CD14-positive monocyte (primary cell): ENCODE data around the gene EVL. TPM values are rescaled to one million over a fixed set of nuclear protein-coding genes. Genes with fewer than 3 reads are reported as not detected.

ENCODE experiments used
- DNase-seq, 3 donors: peaks; one replicate each; pipeline ENCODE4 v3.0.0-alpha.2; 2011 to 2022
- H2AFZ ChIP-seq: 2 replicates; pipeline ENCODE4 v1.6.0; 2012; ENCODE audit warnings: mild to moderate bottlenecking, low read depth, low read length, inconsistent platforms; ENCODE audit not compliant: insufficient read depth, poor library complexity, severe bottlenecking
- H3K27ac ChIP-seq, 2 donors: 1 replicate in 1 of 2; 2 replicates in 1 of 2; pipeline ENCODE4 v1.5.1; 2012 to 2013; ENCODE audit warnings: low read length in 2 of 2, control low read depth in 1 of 2, inconsistent platforms in 1 of 2, low read depth in 1 of 2, mild to moderate bottlenecking in 1 of 2
- H3K27me3 ChIP-seq, 2 donors: one replicate each; pipeline versions ENCODE4 v1.6.0 to v1.6.1; 2011 to 2013; ENCODE audit warnings: low read length in 2 of 2; ENCODE audit not compliant: control insufficient read depth in 2 of 2, insufficient read depth in 2 of 2
- H3K36me3 ChIP-seq, 2 donors: replicated peaks in 1 of 2; 1 replicate in 1 of 2; 2 replicates in 1 of 2; pipeline versions ENCODE4 v1.5.1 to v1.6.1; 2012 to 2013; ENCODE audit warnings: low read length in 2 of 2, control low read depth in 1 of 2, inconsistent platforms in 1 of 2, mild to moderate bottlenecking in 1 of 2; ENCODE audit not compliant: insufficient read depth in 2 of 2, control insufficient read depth in 1 of 2
- H3K4me1 ChIP-seq, 2 donors: 1 replicate in 1 of 2; 2 replicates in 1 of 2; pipeline versions ENCODE4 v1.5.1 to v1.6.1; 2012 to 2013; ENCODE audit warnings: low read length in 2 of 2, control low read depth in 1 of 2, inconsistent platforms in 1 of 2, mild to moderate bottlenecking in 1 of 2, moderate library complexity in 1 of 2; ENCODE audit not compliant: insufficient read depth in 2 of 2, control insufficient read depth in 1 of 2
- H3K4me2 ChIP-seq: replicated peaks from 2 replicates; pipeline ENCODE3; 2012; ENCODE audit warnings: low read length, moderate library complexity, mild to moderate bottlenecking; ENCODE audit not compliant: poor library complexity, severe bottlenecking; ENCODE audit errors: extremely low read depth
- H3K4me3 ChIP-seq, 3 experiments: fragments of 200-600 bp in 1 of 3; sonication (generic) in 1 of 3; replicated peaks in 1 of 3; 1 replicate in 2 of 3; 2 replicates in 1 of 3; pipeline ENCODE4 v1.5.1; 2011 to 2013; ENCODE audit warnings: low read length in 3 of 3, mild to moderate bottlenecking in 3 of 3, control low read depth in 2 of 3, low read depth in 2 of 3, inconsistent platforms in 1 of 3, moderate library complexity in 1 of 3
- H3K79me2 ChIP-seq: 2 replicates; pipeline ENCODE4 v1.6.0; 2012; ENCODE audit warnings: mild to moderate bottlenecking, control low read depth, inconsistent platforms, low read length, moderate library complexity; ENCODE audit not compliant: insufficient read depth
- H3K9ac ChIP-seq: 2 replicates; pipeline ENCODE4 v1.6.0; 2017; ENCODE audit warnings: low read length, mild to moderate bottlenecking; ENCODE audit not compliant: insufficient read depth, poor library complexity, severe bottlenecking
- H3K9me3 ChIP-seq, 2 donors: replicated peaks in 1 of 2; 1 replicate in 1 of 2; 2 replicates in 1 of 2; pipeline versions ENCODE4 v1.5.1 to v1.6.1; 2012 to 2013; ENCODE audit warnings: low read length in 2 of 2, control low read depth in 1 of 2; ENCODE audit not compliant: control insufficient read depth in 1 of 2, insufficient read depth in 1 of 2
- H4K20me1 ChIP-seq: 2 replicates; pipeline ENCODE4 v1.6.0; 2012; ENCODE audit warnings: mild to moderate bottlenecking, low read length, control low read depth, moderate library complexity; ENCODE audit not compliant: insufficient read depth
- H3K27ac Mint-ChIP-seq, 7 donors: one replicate each; pipeline ENCODE4 v1.8.0; 2020; ENCODE audit warnings: mild to moderate bottlenecking in 7 of 7, mixed read lengths in 7 of 7, moderate library complexity in 6 of 7, inconsistent platforms in 2 of 7
- H3K27me3 Mint-ChIP-seq, 3 donors: one replicate each; pipeline ENCODE4 v1.8.0; 2021 to 2022; ENCODE audit warnings: low read depth in 3 of 3, mild to moderate bottlenecking in 3 of 3, mixed read lengths in 3 of 3, moderate library complexity in 3 of 3, inconsistent platforms in 1 of 3
- H3K36me3 Mint-ChIP-seq, 2 donors: one replicate each; pipeline ENCODE4 v1.8.0; 2020; ENCODE audit warnings: mixed read lengths in 2 of 2, inconsistent platforms in 1 of 2, mild to moderate bottlenecking in 1 of 2
- H3K4me1 Mint-ChIP-seq: one replicate; pipeline ENCODE4 v1.8.0; 2020; ENCODE audit warnings: mild to moderate bottlenecking, mixed read lengths
- H3K4me3 Mint-ChIP-seq, 2 donors: one replicate each; pipeline ENCODE4 v1.8.0; 2020; ENCODE audit warnings: mild to moderate bottlenecking in 2 of 2, mixed read lengths in 2 of 2, moderate library complexity in 1 of 2
- H3K9me3 Mint-ChIP-seq, 7 donors: one replicate each; pipeline ENCODE4 v1.8.0; 2020 to 2022; ENCODE audit warnings: mixed read lengths in 7 of 7, mild to moderate bottlenecking in 6 of 7, moderate library complexity in 6 of 7, inconsistent platforms in 2 of 7
- CTCF ChIP-seq: fragments of 200-600 bp; IDR thresholded peaks from one replicate; pipeline ENCODE4 v1.8.0; 2022; ENCODE audit warnings: antibody characterized with exemption, mild to moderate bottlenecking
- WGBS: methylation state at CpG from one replicate; pipeline ENCODE4 v1.1.5; 2013; ENCODE audit warnings: missing lambda C conversion rate; ENCODE audit not compliant: insufficient coverage; 5-methylcytosine and 5-hydroxymethylcytosine counted together
- intact Hi-C, 2 donors: fragments of 100-400 bp; cut with micrococcal nuclease; formaldehyde crosslinking; loops; one replicate each; pipeline versions ENCODE4 v1.15.0 to v1.15.1; 2023
- polyA plus RNA-seq, 3 donors: library from polyadenylated mRNA; depleted of rRNA in 1 of 3; unstranded in 2 of 3; stranded (reverse) in 1 of 3; fragments of 300-500 nt in 2 of 3; fragments of >200 nt in 1 of 3; fragmentation: Illumina TruSeq in 2 of 3; gene quantifications; 1 replicate in 2 of 3; 2 replicates in 1 of 3; pipeline ENCODE4 v1.2.3, GENCODE V29; 2012 to 2021

The EVL gene
- polyA plus RNA-seq, 3 donors = 3.2 to 131 (median 6.7) TPM

GRCh38 chr14:100140452-100141078, 75.3 kb downstream of the EVL start:
- H3K4me2 ChIP-seq = no peak overlapping the region
- no peaks in the 10 kb centered on the region for H3K9me3 Mint-ChIP-seq
- H2AFZ ChIP-seq = no peak overlapping the region
- no peaks in the 10 kb centered on the region for H3K4me1 ChIP-seq
- intact Hi-C loops = no loop called here
- TF ChIP-seq CTCF = no peak
- H3K4me1 Mint-ChIP-seq = peaks cover 16% of the 10 kb centered on the region
- peaks cover 0 to 2% (median 0%) of the 10 kb centered on the region in 3 donors for H3K27me3 Mint-ChIP-seq
- H3K27me3 ChIP-seq = no peaks in the 10 kb centered on the region
- peaks cover 50 to 54% of the 10 kb centered on the region in 2 donors for H3K36me3 Mint-ChIP-seq
- H3K9ac ChIP-seq = no peak overlapping the region
- no peaks in the 10 kb centered on the region for H4K20me1 ChIP-seq
- no peak overlapping the region for H3K27ac Mint-ChIP-seq
- no peaks in the 10 kb centered on the region for H3K9me3 ChIP-seq
- peaks cover 46 to 51% of the 10 kb centered on the region in 2 donors for H3K36me3 ChIP-seq
- no peak overlapping the region for H3K4me3 ChIP-seq
- H3K4me3 Mint-ChIP-seq = no peak overlapping the region
- WGBS = 60% methylated on average over 15 of the region's 16 CpGs
- no peak overlapping the region for H3K27ac ChIP-seq
- no peaks in the 10 kb centered on the region for H3K79me2 ChIP-seq
- DNase-seq = no peak

- Histone ChIP-seq H4K20me1 (no peaks in the 10 kb centered on the region), H2AFZ (no peak overlapping the region), H3K9me3 (no peaks in the 10 kb centered on the region), H3K4me2 (no peak overlapping the region), H3K36me3 (peaks cover 45 to 46% of the 10 kb centered on the region in 2 donors), H3K79me2 (no peaks in the 10 kb centered on the region), H3K9ac (no peak overlapping the region), H3K4me1 (no peaks in the 10 kb centered on the region), H3K27ac (no peak overlapping the region), H3K27me3 (no peaks in the 10 kb centered on the region), H3K4me3 (no peak overlapping the region)
- WGBS = 96% methylated on average over 7 of the region's 7 CpGs
- H3K36me3 Mint-ChIP-seq = peaks cover 44 to 50% of the 10 kb centered on the region in 2 donors
- no peak for TF ChIP-seq CTCF
- no peak for DNase-seq
- no peaks in the 10 kb centered on the region for H3K9me3 Mint-ChIP-seq
- H3K4me1 Mint-ChIP-seq = peaks cover 16% of the 10 kb centered on the region
- intact Hi-C loops = no loop called here
- no peak overlapping the region for H3K27ac Mint-ChIP-seq
- H3K4me3 Mint-ChIP-seq = no peak overlapping the region
- peaks cover 0 to 2% (median 0%) of the 10 kb centered on the region in 3 donors for H3K27me3 Mint-ChIP-seq
Observed at GRCh38 chr14:100141098-100141497, 75.9 kb downstream of the EVL start.
